Bronchial epithelial cell (primary cell): Measurements from ENCODE around the gene SLC44A3. TPM values are rescaled to one million over a fixed set of nuclear protein-coding genes. Genes with fewer than 3 reads are reported as not detected.

ENCODE experiments used
- DNase-seq: peaks from one replicate; pipeline ENCODE4 v3.0.0-alpha.2; 2010; ENCODE audit warnings: low read depth
- FAIRE-seq: peaks from 2 replicates; lab custom pipeline; 2011; peaks lifted over from hg19 to GRCh38; lab: Jason Lieb, UNC
- H3K27me3 ChIP-seq: 2 replicates; pipeline ENCODE4 v1.5.1; 2011; ENCODE audit warnings: low read length; ENCODE audit not compliant: control insufficient read depth, insufficient read depth
- H3K36me3 ChIP-seq: 2 replicates; pipeline ENCODE4 v1.5.1; 2011; ENCODE audit warnings: low read length; ENCODE audit not compliant: control insufficient read depth, insufficient read depth
- H3K4me3 ChIP-seq: 2 replicates; pipeline ENCODE4 v1.5.1; 2011; ENCODE audit warnings: mild to moderate bottlenecking, low read depth, low read length, control low read depth
- total RNA-seq: library from RNA; depleted of rRNA; stranded (reverse); fragments of >200 nt; gene quantifications from 2 replicates; pipeline ENCODE4 v1.2.1, GENCODE V29; 2014
- TF ChIP-seq, protein P1 (sequence below): IDR thresholded peaks from 2 replicates; pipeline ENCODE4 v1.5.1; 2011; ENCODE audit warnings: mild to moderate bottlenecking, moderate library complexity, low read length, control low read depth, inconsistent platforms; ENCODE audit not compliant: insufficient read depth, severe bottlenecking

Gene SLC44A3
- total RNA-seq, 1 donor from 2014 or later = 2.4 TPM

DNA sequence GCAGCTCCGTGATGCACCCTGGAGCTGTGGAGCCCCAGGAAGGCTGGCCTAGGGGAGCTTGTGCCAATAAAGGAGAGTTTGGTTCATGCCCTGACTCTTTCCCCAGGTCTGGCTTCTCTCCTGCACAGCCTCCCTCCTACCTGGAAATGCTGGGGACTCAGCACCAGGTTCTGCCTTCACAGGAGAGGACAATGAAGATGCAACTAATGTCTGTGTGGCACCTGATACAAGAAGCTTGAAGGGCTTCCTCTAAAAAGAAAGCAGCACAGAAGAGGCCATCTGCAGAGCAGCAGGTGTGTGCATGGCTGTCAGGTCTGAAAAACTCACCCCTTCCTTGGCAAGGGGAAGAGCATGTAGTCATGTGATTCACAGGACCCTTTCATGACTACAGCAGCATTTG is 43.7 kb upstream of the SLC44A3 start:
- no peak for FAIRE-seq
- no peaks in the 10 kb centered on the region for H3K27me3 ChIP-seq
- TF ChIP-seq, protein P1, sequence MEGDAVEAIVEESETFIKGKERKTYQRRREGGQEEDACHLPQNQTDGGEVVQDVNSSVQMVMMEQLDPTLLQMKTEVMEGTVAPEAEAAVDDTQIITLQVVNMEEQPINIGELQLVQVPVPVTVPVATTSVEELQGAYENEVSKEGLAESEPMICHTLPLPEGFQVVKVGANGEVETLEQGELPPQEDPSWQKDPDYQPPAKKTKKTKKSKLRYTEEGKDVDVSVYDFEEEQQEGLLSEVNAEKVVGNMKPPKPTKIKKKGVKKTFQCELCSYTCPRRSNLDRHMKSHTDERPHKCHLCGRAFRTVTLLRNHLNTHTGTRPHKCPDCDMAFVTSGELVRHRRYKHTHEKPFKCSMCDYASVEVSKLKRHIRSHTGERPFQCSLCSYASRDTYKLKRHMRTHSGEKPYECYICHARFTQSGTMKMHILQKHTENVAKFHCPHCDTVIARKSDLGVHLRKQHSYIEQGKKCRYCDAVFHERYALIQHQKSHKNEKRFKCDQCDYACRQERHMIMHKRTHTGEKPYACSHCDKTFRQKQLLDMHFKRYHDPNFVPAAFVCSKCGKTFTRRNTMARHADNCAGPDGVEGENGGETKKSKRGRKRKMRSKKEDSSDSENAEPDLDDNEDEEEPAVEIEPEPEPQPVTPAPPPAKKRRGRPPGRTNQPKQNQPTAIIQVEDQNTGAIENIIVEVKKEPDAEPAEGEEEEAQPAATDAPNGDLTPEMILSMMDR = no peak
- no peaks in the 10 kb centered on the region for H3K36me3 ChIP-seq
- DNase-seq = no peak
- H3K4me3 ChIP-seq = no peak overlapping the region

DNA sequence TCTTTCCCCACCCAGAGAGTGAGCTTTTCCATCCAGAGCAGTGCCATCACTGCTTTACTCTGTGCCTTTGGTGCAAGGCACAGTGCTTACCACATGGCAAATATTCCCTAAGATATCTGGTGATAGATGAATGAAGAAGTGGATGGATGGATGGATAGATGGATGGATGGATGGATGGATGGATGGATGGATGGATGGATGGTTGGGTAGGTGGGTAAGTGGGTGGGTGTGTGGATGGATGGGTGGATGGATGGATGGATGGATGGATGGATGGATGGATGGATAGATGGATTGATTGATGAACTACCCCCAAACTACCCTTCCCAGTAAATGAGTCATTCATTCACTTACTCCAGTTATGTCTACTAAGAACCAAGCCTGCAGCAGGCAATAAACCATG is 42.9 kb upstream of the SLC44A3 start:
- FAIRE-seq (no peak), DNase-seq (no peak)
- no peak overlapping the region for H3K4me3 ChIP-seq
- H3K27me3 ChIP-seq = no peaks in the 10 kb centered on the region
- H3K36me3 ChIP-seq = no peaks in the 10 kb centered on the region
- TF ChIP-seq, protein P1 = no peak

DNA sequence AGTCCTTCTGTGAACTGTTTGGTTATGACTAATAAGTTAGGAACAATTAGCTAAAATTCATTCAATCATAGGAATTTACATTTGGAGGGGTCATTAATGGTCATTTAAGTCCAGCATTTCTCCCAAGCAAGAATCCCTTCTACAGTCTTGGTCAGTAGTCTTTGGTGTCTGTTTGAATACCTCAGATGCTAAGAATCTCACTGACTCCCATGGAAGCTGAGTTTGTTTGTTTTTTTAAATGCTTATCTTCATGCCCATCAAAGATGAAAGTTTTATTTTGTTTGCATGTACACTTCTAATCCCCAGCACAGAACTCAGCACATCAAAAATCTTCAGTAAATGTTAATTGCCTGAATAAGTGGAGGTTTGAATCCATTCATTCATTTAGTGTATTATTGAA is 41.3 kb upstream of the SLC44A3 start:
- TF ChIP-seq, protein P1 = no peak
- Histone ChIP-seq H3K4me3 (no peak overlapping the region), H3K27me3 (no peaks in the 10 kb centered on the region), H3K36me3 (no peaks in the 10 kb centered on the region)
- DNase-seq (no peak), FAIRE-seq (no peak)

DNA sequence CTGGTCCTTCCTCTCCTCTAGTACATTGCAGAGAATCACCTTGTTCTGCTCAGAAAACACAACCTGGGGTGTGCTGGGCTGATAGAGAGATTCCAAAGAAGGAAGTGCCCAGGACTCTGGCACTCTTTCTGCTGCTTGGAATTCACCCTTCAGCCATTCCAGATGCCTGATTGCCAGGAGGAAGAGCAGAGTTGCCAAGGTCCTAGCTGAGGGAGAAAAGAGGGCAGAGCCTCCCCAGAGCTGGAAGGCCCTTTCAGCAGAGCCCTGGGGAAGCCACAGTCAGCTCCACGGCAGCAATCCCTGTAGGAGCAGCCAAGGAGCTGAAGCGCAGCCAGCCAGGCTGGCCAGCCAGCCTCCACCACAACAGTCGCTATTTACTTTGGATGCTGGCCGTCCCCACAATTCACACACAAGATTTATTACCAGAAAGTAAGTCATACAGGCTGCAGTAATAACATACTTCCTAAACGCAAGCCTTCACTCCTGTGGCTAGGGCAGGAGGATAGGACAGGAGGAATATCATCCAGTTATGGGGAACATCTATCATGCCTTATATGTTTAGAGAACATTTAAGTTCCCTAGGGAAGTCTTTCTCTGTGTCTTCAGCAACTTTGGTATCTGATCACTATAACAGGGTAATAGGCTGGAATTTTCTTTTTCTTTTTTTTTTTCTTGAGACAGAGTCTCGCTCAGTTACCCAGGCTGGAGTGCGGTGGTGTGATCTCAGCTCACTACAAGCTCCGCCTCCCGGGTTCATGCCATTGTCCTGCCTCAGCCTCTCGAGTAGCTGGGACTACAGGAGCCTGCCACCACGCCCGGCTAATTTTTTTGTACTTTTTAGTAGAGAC is 36.6 kb upstream of the SLC44A3 start:
- TF ChIP-seq, protein P1 = no peak
- DNase-seq = no peak
- no peaks in the 10 kb centered on the region for H3K27me3 ChIP-seq
- H3K36me3 ChIP-seq = no peaks in the 10 kb centered on the region
- H3K4me3 ChIP-seq = no peak overlapping the region
- FAIRE-seq = no peak

DNA sequence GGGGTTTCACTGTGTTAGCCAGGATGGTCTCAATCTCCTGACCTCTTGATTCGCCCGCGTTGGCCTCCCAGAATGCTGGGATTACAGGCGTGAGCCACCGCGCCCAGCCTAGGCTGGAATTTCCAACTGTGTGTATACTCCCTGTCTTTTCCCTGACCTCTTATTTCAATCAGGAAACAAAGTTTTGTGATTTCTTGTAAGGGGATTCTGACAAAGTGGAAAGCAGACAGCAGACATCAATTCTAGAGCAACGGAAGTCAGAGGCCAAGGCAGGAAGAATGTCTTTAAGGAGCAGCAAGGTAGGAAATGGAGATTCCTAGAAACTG is 36.0 kb upstream of the SLC44A3 start:
- DNase-seq = no peak
- TF ChIP-seq, protein P1 = no peak
- FAIRE-seq = no peak
- Histone ChIP-seq H3K27me3 (no peaks in the 10 kb centered on the region), H3K36me3 (no peaks in the 10 kb centered on the region), H3K4me3 (no peak overlapping the region)

DNA sequence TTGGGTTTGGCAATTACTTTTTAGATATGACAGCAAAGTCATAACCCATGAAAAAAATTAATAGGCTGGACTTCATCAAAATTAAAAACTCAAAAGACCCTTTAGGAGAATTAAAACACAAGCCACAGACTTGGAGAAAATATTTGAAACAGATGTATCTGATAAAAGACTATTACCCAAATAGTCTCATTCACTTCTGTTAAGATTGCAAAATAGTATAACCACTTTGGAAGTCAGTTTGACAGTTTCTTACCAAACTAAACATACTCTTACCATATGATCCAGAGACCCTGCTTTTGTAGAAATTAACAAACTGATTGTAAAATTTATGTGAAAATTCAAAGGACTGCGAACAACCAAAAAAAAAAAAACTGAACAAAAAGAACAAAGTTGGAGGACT is 32.5 kb upstream of the SLC44A3 start:
- TF ChIP-seq, protein P1 = no peak
- no peak for DNase-seq
- no peak overlapping the region for H3K4me3 ChIP-seq
- no peaks in the 10 kb centered on the region for H3K36me3 ChIP-seq
- H3K27me3 ChIP-seq = no peaks in the 10 kb centered on the region
- no peak for FAIRE-seq
